HL-60/S4 (cell line): Measurements from ENCODE around the gene PSAP.
"Not testable (repeated sequence)": the region's sequence is repeated elsewhere in the genome, so short reads cannot be mapped to it uniquely, and the experiment has no call there.

Experiments
- in situ Hi-C: fragments of 300-500 bp; cut with MboI; formaldehyde crosslinking; loops from 2 replicates; pipeline ENCODE4 v1.14.3; 2022; ENCODE audit warnings: low sequenced_read_pairs

Gene PSAP

DNA sequence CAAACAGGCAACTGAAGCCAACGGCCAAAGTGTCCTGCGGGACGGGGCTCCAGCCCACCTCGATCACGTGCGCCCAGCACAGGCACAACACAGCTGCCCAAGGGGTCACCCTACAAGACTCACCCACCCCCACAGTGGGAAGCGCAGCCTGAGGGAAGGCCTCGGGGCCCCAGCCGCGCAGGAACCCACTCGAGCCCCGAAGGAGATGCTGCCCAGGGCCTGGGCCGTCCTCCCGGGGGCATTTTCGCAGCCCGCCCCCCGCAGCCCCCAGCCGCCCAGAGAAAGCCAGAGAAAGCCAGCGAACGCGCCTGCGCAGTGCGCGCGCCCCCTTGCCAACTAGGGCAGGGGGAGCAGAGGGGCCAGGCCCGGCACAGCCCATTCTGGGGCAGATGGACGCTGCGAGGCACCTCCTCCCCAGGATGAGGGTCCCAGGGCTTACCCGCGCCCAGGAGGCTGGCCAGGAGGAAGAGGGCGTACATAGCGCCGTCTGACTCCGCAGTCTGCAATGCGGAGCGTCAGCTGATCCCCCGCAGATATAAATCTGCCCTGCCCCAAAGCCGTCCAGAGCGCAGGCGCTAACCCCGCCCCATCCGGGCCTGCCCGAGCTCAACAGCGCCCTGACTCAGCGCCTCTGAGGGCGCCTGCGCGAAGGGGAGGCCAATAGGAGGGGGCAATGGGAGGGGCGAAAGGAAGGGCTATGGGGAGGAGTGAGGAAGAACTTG is at the start of gene PSAP:
TSS of gene PSAP (minus strand) at position 509 of the 722 bp plus-strand sequence. CDS start at position 479, 30 bp downstream.
- in situ Hi-C loops = no loop called here

- in situ Hi-C loops = no loop called here
These were observed 49.6 kb upstream of the PSAP start for GRCh38 chr10:71900441-71901180.

DNA sequence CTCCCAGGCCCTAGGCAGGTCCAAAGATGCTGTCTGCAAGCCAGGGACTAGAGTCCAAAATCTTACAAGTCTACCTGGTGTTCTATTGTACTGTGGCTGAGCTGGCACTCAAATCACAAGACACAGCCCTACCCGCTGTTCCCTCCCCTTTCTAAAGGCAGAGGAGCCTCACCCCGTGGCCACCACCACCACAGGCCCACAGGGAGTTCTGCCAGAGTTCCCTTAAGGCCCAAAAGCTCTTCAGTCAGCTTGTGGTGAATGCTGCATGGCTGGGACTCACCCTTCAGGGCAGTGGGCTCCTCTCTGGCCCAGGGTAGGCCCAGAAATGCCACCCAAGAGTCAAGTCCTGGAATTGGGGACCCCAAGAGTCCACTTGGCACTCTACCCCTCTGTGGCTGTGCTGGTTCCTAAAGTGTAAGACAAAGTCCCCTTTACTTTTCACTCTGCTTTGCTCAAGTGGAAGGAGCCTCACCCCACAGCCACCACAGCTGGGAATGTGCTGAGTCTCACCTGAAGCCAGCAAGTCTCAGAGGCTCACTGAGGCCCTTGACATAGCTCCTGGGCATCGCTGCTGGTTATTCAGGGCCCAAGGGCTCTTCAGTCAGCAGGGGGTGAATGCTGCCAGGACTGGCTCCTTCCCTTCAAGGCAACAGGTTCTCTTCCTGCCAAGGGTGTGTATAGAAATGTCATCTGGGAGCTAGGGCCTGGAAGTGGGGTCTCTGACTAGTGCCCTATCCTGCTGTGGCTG is 48.8 kb upstream of the PSAP start:
- in situ Hi-C loops = loop anchor here (10.0 kb wide), 2 partner anchors 75 to 445 kb away; no protein-coding TSS in a partner anchor

DNA sequence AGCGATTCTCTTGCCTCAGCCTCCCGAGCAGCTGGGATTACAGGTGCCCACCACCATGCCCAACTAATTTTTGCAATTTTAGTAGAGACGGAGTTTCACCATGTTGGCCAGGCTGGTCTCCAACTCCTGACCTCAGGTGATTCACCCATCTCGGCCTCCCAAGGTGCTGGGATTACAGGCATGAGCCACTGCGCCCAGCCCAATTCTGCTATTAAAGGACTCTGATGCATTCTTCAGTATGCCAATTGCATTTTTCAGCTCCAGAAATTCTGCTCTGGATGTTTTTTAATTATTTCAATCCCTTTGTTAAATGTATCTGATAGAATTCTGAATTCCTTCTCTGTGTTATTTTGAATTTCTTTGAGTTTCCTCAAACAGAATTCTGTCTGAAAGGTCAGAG is 47.3 kb upstream of the PSAP start:
- in situ Hi-C loops = loop anchor here (10.0 kb wide), 2 partner anchors 74 to 446 kb away; no protein-coding TSS in a partner anchor

DNA sequence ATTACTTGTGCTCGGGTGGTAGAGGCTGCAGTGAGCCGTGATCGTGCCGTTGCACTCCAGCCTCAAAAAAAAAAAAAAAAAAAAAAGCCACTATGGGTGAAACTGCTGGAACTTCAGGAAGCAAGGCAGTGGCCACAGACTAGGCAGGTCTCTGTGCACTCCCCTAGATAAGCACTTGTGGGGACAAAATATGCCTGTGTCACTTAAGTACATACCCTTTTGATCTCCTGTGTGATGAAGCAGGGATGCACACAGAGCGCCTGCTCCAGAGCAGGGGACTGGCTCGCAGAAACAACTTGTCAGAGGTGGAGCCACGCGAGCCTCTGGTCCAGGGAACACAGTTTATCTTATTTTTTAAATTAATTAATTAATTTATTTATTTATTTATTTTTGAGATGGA is 42.9 kb upstream of the PSAP start:
- in situ Hi-C loops = loop anchor here (10.0 kb wide), 2 partner anchors 69 to 451 kb away; no protein-coding TSS in a partner anchor

GRCh38 chr10:71893258-71893815 is 42.3 kb upstream of the PSAP start:
- in situ Hi-C loops = loop anchor here (10.0 kb wide), 2 partner anchors 69 to 451 kb away; no protein-coding TSS in a partner anchor

DNA sequence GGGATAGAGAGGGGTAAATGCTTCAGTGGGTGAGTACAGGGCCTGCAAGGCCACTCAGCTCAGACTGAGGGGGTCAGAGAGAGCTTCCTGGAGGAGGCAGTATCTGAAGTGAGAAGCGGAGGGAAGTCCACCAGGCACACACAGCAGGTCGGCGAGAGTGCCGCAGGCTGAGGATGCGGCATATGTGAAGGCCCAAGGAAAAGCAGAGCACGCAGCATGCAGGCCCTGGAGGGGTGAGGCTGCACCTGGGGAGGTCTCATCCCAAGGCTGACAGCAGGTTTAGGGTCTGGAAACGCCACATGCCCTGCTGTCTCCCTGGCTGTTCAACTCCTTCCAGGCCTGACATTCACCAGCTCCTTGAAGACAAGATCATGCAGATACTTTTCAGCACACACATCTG is 40.4 kb upstream of the PSAP start:
- in situ Hi-C loops = loop anchor here (10.0 kb wide), 2 partner anchors 67 to 453 kb away; no protein-coding TSS in a partner anchor

GRCh38 chr10:71889388-71889987 is 38.4 kb upstream of the PSAP start:
- in situ Hi-C loops = no loop called here

- in situ Hi-C loops = no loop called here
These were observed 37.8 kb upstream of the PSAP start for GRCh38 chr10:71888623-71889387.

DNA sequence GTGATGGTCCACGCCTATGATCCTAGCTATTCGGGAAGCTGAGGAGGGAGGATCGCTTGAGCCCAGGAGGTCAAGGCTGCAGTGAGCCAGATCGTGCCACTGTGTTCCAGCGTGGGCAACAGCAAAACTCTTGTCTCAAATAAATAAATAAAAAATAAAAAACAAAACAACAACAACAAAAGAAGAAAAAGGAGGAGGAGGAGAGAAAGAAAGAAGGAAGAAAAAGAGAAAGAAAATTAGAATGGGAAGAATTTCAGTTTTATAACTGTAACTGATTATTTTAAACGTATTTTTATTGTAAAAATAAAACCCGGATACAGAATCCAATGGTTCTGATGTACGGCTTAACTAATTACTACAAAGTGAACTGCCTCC is 37.2 kb upstream of the PSAP start:
- in situ Hi-C loops = no loop called here

DNA sequence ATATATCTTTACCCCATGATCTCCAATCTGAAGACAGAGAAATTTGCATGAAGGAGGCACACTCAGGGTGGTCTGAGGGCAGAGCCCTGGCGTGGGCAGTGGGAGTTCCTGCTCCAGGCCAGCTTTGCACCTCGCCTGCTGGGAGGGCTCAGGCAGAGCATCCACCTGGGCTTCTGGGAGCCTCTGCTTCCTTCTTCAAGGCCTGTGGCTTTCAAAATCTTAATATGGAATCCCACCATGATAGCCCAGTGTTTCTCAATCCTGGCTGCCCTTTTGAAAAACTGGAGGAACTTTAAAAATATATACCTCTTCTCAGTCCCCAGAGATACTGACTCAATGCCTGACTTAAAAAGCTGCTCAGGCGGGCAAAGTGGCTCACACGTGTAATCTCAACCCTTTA is 36.7 kb upstream of the PSAP start:
- in situ Hi-C loops = no loop called here

- in situ Hi-C loops = no loop called here
These were observed 32.0 kb upstream of the PSAP start for GRCh38 chr10:71882813-71883659.

DNA sequence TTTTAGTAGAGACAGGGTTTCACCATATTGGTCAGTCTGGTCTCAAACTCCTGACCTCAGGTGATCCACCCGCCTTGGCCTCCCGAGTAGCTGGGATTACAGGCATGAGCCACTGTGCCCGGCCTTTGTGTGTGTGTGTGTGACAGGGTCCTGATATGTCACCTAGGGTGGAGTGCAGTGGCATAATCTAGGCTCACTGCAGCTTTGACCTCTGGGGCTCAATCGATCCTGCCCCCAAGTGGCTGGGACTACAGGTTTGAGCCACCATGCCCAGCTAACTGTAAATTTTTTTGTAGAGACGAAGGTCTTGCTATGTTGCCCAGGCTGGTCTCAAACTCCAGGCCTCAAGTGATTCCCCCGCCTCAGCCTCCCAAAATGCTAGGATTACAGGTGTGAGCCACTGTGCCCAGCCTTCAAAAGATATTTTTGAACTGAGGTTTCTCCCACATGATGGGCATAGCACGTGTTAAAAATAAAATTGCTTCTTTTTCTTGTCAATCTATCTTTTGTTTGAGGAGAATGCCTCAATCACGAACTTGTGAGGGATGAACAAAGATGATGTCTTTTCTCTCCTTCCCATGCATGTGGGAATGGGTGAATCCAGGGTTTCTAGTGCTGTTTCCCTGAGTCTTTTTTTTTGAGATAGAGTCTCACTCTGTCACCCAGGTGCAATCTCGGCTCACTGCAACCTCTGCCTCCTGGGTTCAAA is 30.8 kb upstream of the PSAP start:
- in situ Hi-C loops = no loop called here

DNA sequence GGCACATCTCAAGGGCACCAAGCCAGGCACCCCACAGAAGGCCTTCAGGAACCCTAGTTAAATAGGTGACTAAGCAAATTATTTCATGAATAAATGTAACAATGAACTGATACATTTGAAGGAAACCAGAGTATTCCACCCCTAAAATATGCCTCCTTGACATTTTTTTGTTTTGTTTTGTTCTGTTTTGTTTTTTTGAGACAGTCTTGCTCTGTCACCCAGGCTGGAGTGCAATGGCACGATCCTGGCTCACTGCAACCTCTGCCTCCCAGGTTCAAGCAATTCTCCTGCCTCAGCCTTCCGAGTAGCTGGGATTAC is 30.2 kb upstream of the PSAP start:
- in situ Hi-C loops = not testable (repeated sequence)

GRCh38 chr10:71880425-71881306 is 29.6 kb upstream of the PSAP start:
- in situ Hi-C loops = no loop called here

GRCh38 chr10:71878327-71879034 is 27.4 kb upstream of the PSAP start:
- in situ Hi-C loops = no loop called here

GRCh38 chr10:71877821-71878220 is 26.8 kb upstream of the PSAP start:
- in situ Hi-C loops = no loop called here
